ENCODE measurements around the gene FES.

GRCh38 chr15:90882781-90883525, 1.4 kb upstream of the FES start:
- TF ChIP-seq CTCF (conservative IDR thresholded peaks at IDR 0.05 in 1 of 2, IDR thresholded peaks at IDR 0.05 in 1 of 2; ENCODE audit: low read depth in 1 of 2, low read length in 2 of 2) = no peak
- no peak for TF ChIP-seq EZH2 (IDR thresholded peaks at IDR 0.05; ENCODE audit: low read length, missing control alignments)
